ENCODE data around the gene GCN1. TPM values are rescaled to one million over a fixed set of nuclear protein-coding genes. Genes with fewer than 3 reads are reported as not detected.

Gene GCN1
- total and polyA plus RNA-seq, 2 of the 8 experiments (the other 6 are each of a cell fraction or from before 2014, with no cell fraction given), result 61.4 to 133 TPM

- TF ChIP-seq ZNF274 (IDR thresholded peaks at IDR 0.05; ENCODE audit: borderline replicate concordance, extremely low read depth, low read length), result no peak
- no peak for TF ChIP-seq KDM5A (IDR thresholded peaks at IDR 0.05; ENCODE audit: low read length)
Observed at GRCh38 chr12:120078868-120079267, 115.6 kb downstream of the GCN1 start (continued).

All from H1 (cell line).